HCT116 (cell line): ENCODE measurements around the gene KNCN. TPM values are rescaled to one million over a fixed set of nuclear protein-coding genes. Genes with fewer than 3 reads are reported as not detected.

Source experiments
- ATAC-seq: fragments of 200-7000 bp; cut with Tn5 transposase; 2 replicates; pipeline ENCODE4 v1.9.1; 2020; ENCODE audit warnings: mild to moderate bottlenecking, moderate library complexity
- BruUV-seq: library from RNA; stranded (reverse); fragments of 400-500 nt; replicated peaks from 2 replicates; lab custom pipeline; 2021; lab: Mats Ljungman, UMichigan
- CTCF ChIA-PET: fragments of 300-600 bp; sonication (Branson Sonifier 250); formaldehyde crosslinking; loops from one replicate; lab custom pipeline; 2021; ENCODE audit warnings: antibody characterized with exemption; lab: Charles Lee
- POLR2A ChIA-PET: fragments of 300-600, 350-600 bp; sonication (Branson Sonifier 250); formaldehyde crosslinking; loops from one replicate; lab custom pipeline; 2021; ENCODE audit warnings: antibody characterized with exemption; lab: Charles Lee
- RAD21 ChIA-PET, 2 experiments: fragments of 300-600 bp; sonication (Branson Sonifier 250); formaldehyde crosslinking; loops; one replicate each; lab custom pipeline; 2023; ENCODE audit warnings: low total read pairs in 2 of 2; ENCODE audit not compliant: uncharacterized antibody in 2 of 2, unreplicated experiment in 2 of 2, low non-redundant PET in 1 of 2; lab: Charles Lee
- DNase-seq: peaks from one replicate; pipeline ENCODE4 v3.0.0-alpha.2; 2010; ENCODE audit warnings: low read depth, low spot score
- H2AFZ ChIP-seq: fragments of 200-600 bp; shearing (Covaris generic), sonication (generic); 2 replicates; pipeline ENCODE4 v1.6.1; 2017; ENCODE audit warnings: low read depth, mixed run types, mixed read lengths, antibody characterized with exemption, low read length; ENCODE audit not compliant: poor library complexity, severe bottlenecking
- H3K27ac ChIP-seq: 2 replicates; pipeline ENCODE4 v1.5.1; 2012; ENCODE audit warnings: low read depth, low read length
- H3K27me3 ChIP-seq: fragments of 200-600 bp; sonication (generic); 2 replicates; pipeline ENCODE4 v1.6.1; 2016; ENCODE audit warnings: mixed run types, low read length, mixed read lengths; ENCODE audit not compliant: insufficient read depth
- H3K36me3 ChIP-seq, 2 experiments: fragments of 200-500 bp in 1 of 2; fragments of 200-600 bp in 1 of 2; sonication (Bioruptor generic) in 1 of 2; sonication (generic) in 1 of 2; 2 replicates each; pipeline versions ENCODE4 v1.5.1 to v1.6.1; 2014 to 2016; ENCODE audit warnings: low read length in 2 of 2, inconsistent platforms in 1 of 2, mixed read lengths in 1 of 2, mixed run types in 1 of 2; ENCODE audit not compliant: insufficient read depth in 2 of 2, control insufficient read depth in 1 of 2
- H3K4me1 ChIP-seq, 2 experiments: fragments of 200-600 bp in 1 of 2; sonication (generic) in 1 of 2; 2 replicates each; pipeline versions ENCODE4 v1.5.1 to v1.6.1; 2012 to 2017; ENCODE audit warnings: low read length in 2 of 2, inconsistent platforms in 1 of 2, mild to moderate bottlenecking in 1 of 2, mixed read lengths in 1 of 2, mixed run types in 1 of 2, moderate library complexity in 1 of 2; ENCODE audit not compliant: insufficient read depth in 2 of 2, control insufficient read depth in 1 of 2
- H3K4me2 ChIP-seq: fragments of 200-600 bp; sonication (generic); 2 replicates; pipeline ENCODE4 v1.6.1; 2017; ENCODE audit warnings: mixed run types, low read length, mixed read lengths
- H3K4me3 ChIP-seq, 2 experiments: fragments of 200-600 bp in 1 of 2; sonication (generic) in 1 of 2; replicated peaks in 1 of 2; 2 replicates each; pipeline ENCODE4 v1.5.1; 2011 to 2016; ENCODE audit warnings: low read length in 2 of 2, control low read depth in 1 of 2, low read depth in 1 of 2, mild to moderate bottlenecking in 1 of 2, mixed read lengths in 1 of 2, mixed run types in 1 of 2
- H3K79me2 ChIP-seq: fragments of 200-600 bp; sonication (generic); 2 replicates; pipeline ENCODE4 v1.6.1; 2017; ENCODE audit warnings: mild to moderate bottlenecking, mixed run types, low read length, moderate library complexity, mixed read lengths; ENCODE audit not compliant: insufficient read depth
- H3K9ac ChIP-seq: fragments of 200-600 bp; sonication (generic); 2 replicates; pipeline ENCODE4 v1.6.1; 2016; ENCODE audit warnings: low read length, mixed read lengths
- H3K9me2 ChIP-seq: fragments of 200-600 bp; sonication (generic), shearing (Covaris generic); 2 replicates; pipeline ENCODE4 v1.6.1; 2017; ENCODE audit warnings: mixed run types, mild to moderate bottlenecking, moderate library complexity; ENCODE audit not compliant: insufficient read depth
- H3K9me3 ChIP-seq, 2 experiments: fragments of 200-500 bp in 1 of 2; fragments of 200-600 bp in 1 of 2; sonication (Bioruptor generic) in 1 of 2; sonication (generic) in 1 of 2; 2 replicates each; pipeline ENCODE4 v1.6.1; 2014 to 2017; ENCODE audit warnings: low read length in 2 of 2, mixed read lengths in 2 of 2, inconsistent platforms in 1 of 2, low read depth in 1 of 2, mild to moderate bottlenecking in 1 of 2, mixed run types in 1 of 2, moderate library complexity in 1 of 2; ENCODE audit not compliant: control insufficient read depth in 1 of 2, insufficient read depth in 1 of 2
- H4K20me1 ChIP-seq: fragments of 200-600 bp; sonication (generic), shearing (Covaris generic); 2 replicates; pipeline ENCODE4 v1.6.1; 2017; ENCODE audit warnings: mixed run types, mild to moderate bottlenecking, moderate library complexity; ENCODE audit not compliant: insufficient read depth
- ATF3 ChIP-seq: IDR thresholded peaks from 2 replicates; pipeline ENCODE4 v1.6.1; 2012
- CBX3 ChIP-seq: IDR thresholded peaks from 2 replicates; pipeline ENCODE4 v1.6.1; 2012; ENCODE audit warnings: low read depth
- CEBPB ChIP-seq: IDR thresholded peaks from 2 replicates; pipeline ENCODE4 v1.6.1; 2012; ENCODE audit warnings: low read depth
- CTCF ChIP-seq, 3 experiments: fragments of 200-600 bp in 1 of 3; sonication (generic) in 1 of 3; IDR thresholded peaks in 2 of 3; conservative IDR thresholded peaks in 1 of 3; 2 replicates each; pipeline ENCODE4 v1.5.1; 2012 to 2017; ENCODE audit warnings: low read depth in 2 of 3, low read length in 2 of 3, antibody characterized with exemption in 1 of 3, borderline replicate concordance in 1 of 3, control low read depth in 1 of 3, mild to moderate bottlenecking in 1 of 3, mixed read lengths in 1 of 3, mixed run types in 1 of 3, moderate library complexity in 1 of 3; ENCODE audit not compliant: insufficient read depth in 1 of 3
- EGR1 ChIP-seq: IDR thresholded peaks from 2 replicates; pipeline ENCODE4 v1.6.1; 2012; ENCODE audit warnings: low read depth
- EZH2 ChIP-seq: fragments of 200-600 bp; sonication (generic); IDR thresholded peaks from 2 replicates; pipeline ENCODE4 v1.6.1; 2017; ENCODE audit warnings: antibody characterized with exemption, mixed run types
- EZH2phosphoT487 ChIP-seq: fragments of 200-600 bp; IDR thresholded peaks from 2 replicates; pipeline ENCODE4 v1.6.1; 2018; ENCODE audit warnings: antibody characterized with exemption, borderline replicate concordance
- FOSL1 ChIP-seq: IDR thresholded peaks from 2 replicates; pipeline ENCODE4 v1.6.1; 2012; ENCODE audit warnings: low read depth
- MAX ChIP-seq: IDR thresholded peaks from 2 replicates; pipeline ENCODE4 v1.6.1; 2012
- POLR2A ChIP-seq: IDR thresholded peaks from 2 replicates; pipeline ENCODE4 v1.7.0; 2011; ENCODE audit warnings: borderline replicate concordance; ENCODE audit not compliant: insufficient read depth, insufficient read length; ENCODE audit errors: extremely low read depth
- POLR2AphosphoS5 ChIP-seq: IDR thresholded peaks from 2 replicates; pipeline ENCODE4 v1.6.1; 2011; ENCODE audit warnings: mild to moderate bottlenecking, low read depth, low read length, moderate library complexity
- RAD21 ChIP-seq: IDR thresholded peaks from 2 replicates; pipeline ENCODE4 v1.6.1; 2012; ENCODE audit warnings: low read depth, mild to moderate bottlenecking
- SIN3A ChIP-seq: IDR thresholded peaks from 2 replicates; pipeline ENCODE4 v1.6.1; 2012; ENCODE audit warnings: low read depth
- SP1 ChIP-seq: IDR thresholded peaks from 2 replicates; pipeline ENCODE4 v1.6.1; 2012; ENCODE audit warnings: low read depth
- SRF ChIP-seq: IDR thresholded peaks from 2 replicates; pipeline ENCODE4 v1.6.1; 2012; ENCODE audit warnings: low read depth
- YY1 ChIP-seq: IDR thresholded peaks from 2 replicates; pipeline ENCODE4 v1.6.1; 2011; ENCODE audit warnings: low read length, low read depth, moderate library complexity, mild to moderate bottlenecking; ENCODE audit not compliant: insufficient replicate concordance; ENCODE audit errors: extremely low read depth
- intact Hi-C: fragments of 100-400 bp; cut with micrococcal nuclease; formaldehyde crosslinking; loops from 2 replicates; pipeline ENCODE4 v1.10.0; 2022
- total RNA-seq: library from RNA; stranded (reverse); gene quantifications from one replicate; pipeline ENCODE4 v1.2.1, GENCODE V29; 2021; ENCODE audit not compliant: unreplicated experiment

KNCN gene
- total RNA-seq, 1 experiment from 2014 or later = not detected

- ChIA-PET POLR2A (interaction anchor here (1.0 kb wide), 1 partner anchor 21 kb away, joined by 3 read pairs; the partner anchor contains the start of gene MKNK1), RAD21 (no interaction called here)
- H2AFZ ChIP-seq = no peak overlapping the region
- no peaks in the 10 kb centered on the region for H3K4me1 ChIP-seq
- H3K4me3 ChIP-seq = no peak overlapping the region
- no peaks in the 10 kb centered on the region for H4K20me1 ChIP-seq
- no peaks in the 10 kb centered on the region for H3K27me3 ChIP-seq
- no peaks in the 10 kb centered on the region for H3K9me3 ChIP-seq
- no TSS peak for BruUV-seq
- H3K9ac ChIP-seq = no peak overlapping the region
- no peak for TF ChIP-seq FOSL1
- TF ChIP-seq SP1 = no peak
- TF ChIP-seq POLR2A = no peak
- no peak for TF ChIP-seq CTCF (IDR thresholded peaks at IDR 0.05 in 2 of 3, conservative IDR thresholded peaks at IDR 0.05 in 1 of 3; ENCODE audit: borderline replicate concordance in 1 of 3, insufficient read depth in 1 of 3, low read depth in 2 of 3, low read length in 2 of 3)
- TF ChIP-seq YY1 = no peak
- TF ChIP-seq SIN3A = no peak
- TF ChIP-seq RAD21 = no peak
- TF ChIP-seq MAX = no peak
- no peak for TF ChIP-seq EZH2phosphoT487
- TF ChIP-seq EZH2 = no peak
- TF ChIP-seq SRF = no peak
- TF ChIP-seq POLR2AphosphoS5 = no peak
- TF ChIP-seq CBX3 = no peak
- TF ChIP-seq EGR1 = no peak
- TF ChIP-seq CEBPB = no peak
- no peak for TF ChIP-seq ATF3
- TF ChIP-seq, all 23 proteins: peak for 0
- H3K36me3 ChIP-seq = peaks cover 13 to 19% of the 10 kb centered on the region in 2 experiments; a peak in 3 of 4 replicates
- H3K4me2 ChIP-seq = no peak overlapping the region
- CTCF ChIA-PET = no interaction called here
- no peak overlapping the region for H3K27ac ChIP-seq
- H3K9me2 ChIP-seq = no peaks in the 10 kb centered on the region
- no peaks in the 10 kb centered on the region for H3K79me2 ChIP-seq
- DNase-seq (no peak), ATAC-seq (no peak)
- intact Hi-C loops = no loop called here
Measured at GRCh38 chr1:46583494-46583893, 32.0 kb upstream of the KNCN start.
